Lung (tissue), 12 donors: ENCODE data around the gene SLC27A3. TPM values are rescaled to one million over a fixed set of nuclear protein-coding genes. Genes with fewer than 3 reads are reported as not detected.

ENCODE experiments used
- ATAC-seq: fragments of 200-7000 bp; cut with Tn5 transposase; one replicate; pipeline ENCODE4 v1.9.1; 2020; ENCODE audit warnings: moderate number of reproducible peaks; ENCODE audit not compliant: insufficient read depth, low FRiP score
- DNase-seq, 3 donors: peaks; one replicate each; pipeline ENCODE4 v3.0.0-alpha.2; 2013 to 2017
- H3K27ac ChIP-seq, 2 donors: one replicate each; pipeline ENCODE4 v1.5.1; 2013; ENCODE audit warnings: mild to moderate bottlenecking in 2 of 2, moderate library complexity in 2 of 2, control low read depth in 1 of 2, inconsistent platforms in 1 of 2, low read depth in 1 of 2, low read length in 1 of 2
- H3K27me3 ChIP-seq, 3 donors: one replicate each; pipeline ENCODE4 v1.5.1; 2013; ENCODE audit warnings: low read length in 2 of 3; ENCODE audit not compliant: control insufficient read depth in 3 of 3, insufficient read depth in 3 of 3
- H3K36me3 ChIP-seq, 4 donors: one replicate each; pipeline ENCODE4 v1.5.1; 2013; ENCODE audit warnings: low read length in 4 of 4, mild to moderate bottlenecking in 1 of 4, moderate library complexity in 1 of 4; ENCODE audit not compliant: control insufficient read depth in 4 of 4, insufficient read depth in 4 of 4
- H3K4me1 ChIP-seq, 5 donors: one replicate each; pipeline ENCODE4 v1.5.1; 2013; ENCODE audit warnings: low read length in 5 of 5, mild to moderate bottlenecking in 2 of 5, moderate library complexity in 1 of 5; ENCODE audit not compliant: control insufficient read depth in 5 of 5, insufficient read depth in 5 of 5
- H3K4me3 ChIP-seq: one replicate; pipeline ENCODE4 v1.5.1; 2013; ENCODE audit warnings: mild to moderate bottlenecking, control low read depth, moderate library complexity
- H3K9ac ChIP-seq, 2 donors: one replicate each; pipeline ENCODE4 v1.5.1; 2013; ENCODE audit warnings: low read length in 2 of 2, control low read depth in 1 of 2; ENCODE audit not compliant: insufficient read depth in 1 of 2
- H3K9me3 ChIP-seq, 4 donors: one replicate each; pipeline ENCODE4 v1.5.1; 2013; ENCODE audit warnings: low read length in 3 of 4, mild to moderate bottlenecking in 1 of 4, moderate library complexity in 1 of 4; ENCODE audit not compliant: control insufficient read depth in 4 of 4, insufficient read depth in 3 of 4
- CTCF ChIP-seq: IDR thresholded peaks from 2 replicates; pipeline ENCODE4 v1.5.1; 2012; ENCODE audit warnings: mild to moderate bottlenecking; ENCODE audit errors: control extremely low read depth, extremely low read depth
- WGBS, 2 donors: extraction: QIAGEN DNeasy Blood & Tissue Kit; methylation state at CpG; one replicate each; pipeline ENCODE4 v1.1.7; 2013; 5-methylcytosine and 5-hydroxymethylcytosine counted together
- polyA plus RNA-seq, 2 donors: library from polyadenylated mRNA; stranded (reverse); fragments of 200-250 nt; gene quantifications; one replicate each; pipeline ENCODE4 v1.2.1, GENCODE V29; 2013
- total RNA-seq, 2 donors: library from RNA; depleted of rRNA in 1 of 2; stranded (reverse); fragments of >200 nt in 1 of 2; gene quantifications; one replicate each; pipeline ENCODE4 v1.2.1, GENCODE V29; 2014 to 2021
- donor health status: control.
- donor health status: control.
- donor health status: Bipolar disorder and iron deficiency.
- donor health status: healthy.
- donor health status: DM: yes; HTN: yes; CAD: no.

SLC27A3 gene
- total and polyA plus RNA-seq, 4 donors: 15.8 to 223 (median 108) TPM

GRCh38 chr1:153752072-153752471, 23.1 kb upstream of the SLC27A3 start:
- WGBS, 2 donors: 58 to 83% methylated on average over 2 of the region's 2 CpGs
- Histone ChIP-seq H3K4me3 (no peak overlapping the region), H3K27ac (peak overlapping the region; percentile 88 to 92), H3K9me3 (no peaks in the 10 kb centered on the region), H3K4me1 (peaks cover 0 to 33% (median 0%) of the 10 kb centered on the region in 5 donors), H3K27me3 (no peaks in the 10 kb centered on the region), H3K9ac (no peak overlapping the region), H3K36me3 (peaks cover 33 to 57% (median 37%) of the 10 kb centered on the region in 4 donors)
- DNase-seq: no peak
- TF ChIP-seq CTCF: no peak
- no peak for ATAC-seq

GRCh38 chr1:153752571-153753195, 22.5 kb upstream of the SLC27A3 start:
- Histone ChIP-seq H3K36me3 (peaks cover 27 to 56% (median 39%) of the 10 kb centered on the region in 4 donors), H3K4me1 (peaks cover 0 to 31% (median 0%) of the 10 kb centered on the region in 5 donors), H3K27me3 (no peaks in the 10 kb centered on the region), H3K9ac (no peak overlapping the region), H3K9me3 (no peaks in the 10 kb centered on the region), H3K27ac (peak overlapping the region; percentile 30 to 88), H3K4me3 (no peak overlapping the region)
- TF ChIP-seq CTCF: no peak
- no peak for DNase-seq
- ATAC-seq: no peak
- 66 to 69% methylated on average over 8 of the region's 8 CpGs for WGBS, 2 donors

GRCh38 chr1:153754266-153754665, 20.9 kb upstream of the SLC27A3 start:
- Histone ChIP-seq H3K4me3 (no peak overlapping the region), H3K9ac (no peak overlapping the region), H3K4me1 (peaks cover 0 to 16% (median 0%) of the 10 kb centered on the region in 5 donors), H3K9me3 (no peaks in the 10 kb centered on the region), H3K36me3 (peaks cover 20 to 59% (median 47%) of the 10 kb centered on the region in 4 donors), H3K27me3 (no peaks in the 10 kb centered on the region), H3K27ac (peak overlapping the region in 1 of 2 donors; percentile 18)
- ATAC-seq: no peak
- TF ChIP-seq CTCF: no peak
- DNase-seq: no peak
- WGBS, 2 donors: 88 to 95% methylated on average over 2 of the region's 2 CpGs
